Fibroblast of skin of left quadriceps (primary cell): ENCODE results near the gene CHST9.
"Not testable (repeated sequence)": the region's sequence is repeated elsewhere in the genome, so short reads cannot be mapped to it uniquely, and the experiment has no call there.

Experiments
- DNase-seq, 2 experiments: peaks; one replicate each; pipeline ENCODE4 v3.0.0-alpha.2; 2013; ENCODE audit warnings: low read depth in 2 of 2

Gene CHST9

GRCh38 chr18:27004056-27004829 lies 180.9 kb downstream of the CHST9 start:
- no peak for DNase-seq

GRCh38 chr18:26999797-27000196 lies 185.3 kb downstream of the CHST9 start:
- DNase-seq = no peak

GRCh38 chr18:26993568-26993967 lies 191.5 kb downstream of the CHST9 start:
- DNase-seq = no peak

GRCh38 chr18:26992926-26993325 lies 192.2 kb downstream of the CHST9 start:
- DNase-seq = no peak

GRCh38 chr18:26989842-26990241 lies 195.3 kb downstream of the CHST9 start:
- no peak for DNase-seq

GRCh38 chr18:26981360-26982082 lies 203.6 kb downstream of the CHST9 start:
- DNase-seq = no peak

GRCh38 chr18:26978812-26979341 lies 206.2 kb downstream of the CHST9 start:
- no peak for DNase-seq

GRCh38 chr18:26977781-26978180 lies 207.3 kb downstream of the CHST9 start:
- no peak for DNase-seq

GRCh38 chr18:26976206-26976605 lies 208.9 kb downstream of the CHST9 start:
- DNase-seq = no peak

GRCh38 chr18:26972549-26972948 lies 212.6 kb downstream of the CHST9 start:
- not testable (repeated sequence) for DNase-seq

- DNase-seq = no peak
These were observed 213.7 kb downstream of the CHST9 start for GRCh38 chr18:26971409-26971808.

GRCh38 chr18:26970637-26971036 lies 214.5 kb downstream of the CHST9 start:
- no peak for DNase-seq

- no peak for DNase-seq
These were observed 219.9 kb downstream of the CHST9 start for GRCh38 chr18:26965206-26965605.

GRCh38 chr18:26963292-26963691 lies 221.8 kb downstream of the CHST9 start:
- DNase-seq = no peak

GRCh38 chr18:26961839-26962238 lies 223.3 kb downstream of the CHST9 start:
- no peak for DNase-seq

GRCh38 chr18:26960911-26961310 lies 224.2 kb downstream of the CHST9 start:
- DNase-seq = no peak

GRCh38 chr18:26956863-26957262 lies 228.2 kb downstream of the CHST9 start:
- no peak for DNase-seq

- DNase-seq = no peak
These were observed 236.4 kb downstream of the CHST9 start for GRCh38 chr18:26948703-26949102.

- DNase-seq = no peak
These were observed 241.2 kb downstream of the CHST9 start for GRCh38 chr18:26943906-26944305.

- no peak for DNase-seq
These were observed 243.5 kb downstream of the CHST9 start for GRCh38 chr18:26941584-26941983.

GRCh38 chr18:26940744-26941398 lies 244.2 kb downstream of the CHST9 start:
- no peak for DNase-seq

- no peak for DNase-seq
These were observed 253.4 kb downstream of the CHST9 start for GRCh38 chr18:26931659-26932058.
